Measurements from ENCODE around the gene BIRC3.

DNA sequence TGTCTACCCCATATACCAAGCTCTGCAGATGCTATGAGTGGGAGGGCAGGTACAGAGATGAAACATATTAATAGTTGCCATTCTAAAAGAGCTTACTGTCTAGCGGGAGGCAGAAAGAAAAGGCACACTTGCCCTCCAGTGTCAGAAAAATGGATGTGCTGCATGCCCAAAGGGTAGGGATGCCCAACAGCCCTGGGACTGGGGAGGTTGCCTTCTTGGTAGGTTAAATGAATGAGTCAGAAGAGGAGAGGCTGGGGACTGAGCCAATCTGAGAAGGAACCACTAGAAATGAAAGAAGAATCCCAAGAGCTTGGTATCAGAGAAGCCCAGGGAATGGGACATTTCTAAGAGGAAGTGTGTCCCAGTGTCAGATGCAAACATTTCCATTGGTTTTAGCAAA is 1.2 kb downstream of the BIRC3 start:
- TF ChIP-seq CTCF (IDR thresholded peaks at IDR 0.05), result no peak
- TF ChIP-seq POLR2A (IDR thresholded peaks at IDR 0.05), result no peak
- no peak for TF ChIP-seq POLR2AphosphoS5 (IDR thresholded peaks at IDR 0.05)

Data from transverse colon (tissue), 4 donors.